H1 (cell line): ENCODE measurements around the gene LYRM4.

Source experiments
- BACH1 ChIP-seq: IDR thresholded peaks from 2 replicates; pipeline ENCODE4 v1.6.1; 2012; ENCODE audit warnings: low read length, improper control_type of control experiment
- BRCA1 ChIP-seq: IDR thresholded peaks from 2 replicates; pipeline ENCODE4 v1.6.1; 2012; ENCODE audit warnings: low read depth, low read length, improper control_type of control experiment
- CEBPB ChIP-seq: IDR thresholded peaks from 2 replicates; pipeline ENCODE4 v1.6.1; 2012; ENCODE audit warnings: low read depth, low read length
- EZH2 ChIP-seq: fragments of 200-600 bp; sonication (generic); IDR thresholded peaks from 2 replicates; pipeline ENCODE4 v1.7.1; 2012; ENCODE audit warnings: low read depth, mild to moderate bottlenecking, moderate library complexity, low read length, inconsistent platforms; ENCODE audit not compliant: severe bottlenecking
- KDM1A ChIP-seq: fragments of 200-600, 300-600 bp; sonication (generic); IDR thresholded peaks from 2 replicates; pipeline ENCODE4 v1.7.1; 2016; ENCODE audit warnings: mild to moderate bottlenecking, low read length, borderline replicate concordance
- MAX ChIP-seq: IDR thresholded peaks from 2 replicates; pipeline ENCODE4 v1.6.1; 2012; ENCODE audit warnings: inconsistent platforms
- POLR2AphosphoS5 ChIP-seq: IDR thresholded peaks from 2 replicates; pipeline ENCODE4 v1.6.1; 2011; ENCODE audit warnings: low read depth, low read length
- RAD21 ChIP-seq, 2 experiments: IDR thresholded peaks in 1 of 2; conservative IDR thresholded peaks in 1 of 2; 2 replicates each; pipeline ENCODE4 v1.6.1; 2011; ENCODE audit warnings: low read depth in 2 of 2, low read length in 2 of 2, improper control_type of control experiment in 1 of 2, inconsistent platforms in 1 of 2, mild to moderate bottlenecking in 1 of 2, moderate library complexity in 1 of 2
- RBBP5 ChIP-seq: IDR thresholded peaks from 2 replicates; pipeline ENCODE4 v1.7.1; 2012; ENCODE audit warnings: low read depth, mild to moderate bottlenecking, inconsistent platforms, low read length, moderate library complexity, borderline replicate concordance
- SP1 ChIP-seq: IDR thresholded peaks from 2 replicates; pipeline ENCODE4 v1.6.1; 2011; ENCODE audit warnings: low read depth, low read length
- TAF1 ChIP-seq: IDR thresholded peaks from 2 replicates; pipeline ENCODE4 v1.6.1; 2011; ENCODE audit warnings: mild to moderate bottlenecking, low read depth, low read length
- YY1 ChIP-seq: IDR thresholded peaks from 2 replicates; pipeline ENCODE4 v1.6.1; 2011; ENCODE audit warnings: low read depth, mild to moderate bottlenecking, low read length
- TF ChIP-seq, protein P1 (sequence below), 3 experiments: IDR thresholded peaks; 1 replicate in 2 of 3; 2 replicates in 1 of 3; pipeline versions ENCODE4 v1.5.1 to v1.6.1; 2011; ENCODE audit warnings: low read length in 3 of 3, mild to moderate bottlenecking in 3 of 3, inconsistent platforms in 2 of 3, low read depth in 1 of 3, moderate library complexity in 1 of 3; ENCODE audit not compliant: insufficient read depth in 1 of 3; ENCODE audit errors: control extremely low read depth in 1 of 3

DNA sequence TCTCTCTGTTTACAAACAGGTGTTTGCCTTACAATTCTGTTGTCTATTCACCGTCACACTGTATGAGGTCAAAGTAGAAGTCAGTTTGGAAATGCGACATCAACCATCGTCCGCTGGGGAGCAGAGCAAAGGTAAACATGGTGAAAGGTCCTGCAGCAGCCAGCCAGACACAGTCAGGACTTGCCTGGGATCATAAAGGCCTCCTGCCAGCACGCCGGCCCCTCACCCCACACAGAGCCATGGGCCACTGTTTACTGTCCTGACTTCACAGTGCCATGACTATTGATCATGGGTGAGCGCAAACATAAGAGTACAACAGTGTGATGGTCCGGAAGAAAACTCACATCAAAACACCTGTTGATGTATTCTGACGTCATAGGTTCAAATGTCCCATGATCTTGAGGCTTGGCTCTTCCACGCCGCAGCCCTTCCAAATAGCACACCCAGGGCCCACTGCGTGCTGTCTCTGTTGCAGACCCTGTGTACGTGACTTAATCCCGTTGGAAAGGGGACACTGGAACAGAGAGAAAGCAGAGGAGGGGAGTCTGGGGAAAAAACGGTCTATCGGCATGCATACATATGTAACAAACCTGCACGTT lies 192.5 kb downstream of the LYRM4 start:
- TF ChIP-seq, protein P1, sequence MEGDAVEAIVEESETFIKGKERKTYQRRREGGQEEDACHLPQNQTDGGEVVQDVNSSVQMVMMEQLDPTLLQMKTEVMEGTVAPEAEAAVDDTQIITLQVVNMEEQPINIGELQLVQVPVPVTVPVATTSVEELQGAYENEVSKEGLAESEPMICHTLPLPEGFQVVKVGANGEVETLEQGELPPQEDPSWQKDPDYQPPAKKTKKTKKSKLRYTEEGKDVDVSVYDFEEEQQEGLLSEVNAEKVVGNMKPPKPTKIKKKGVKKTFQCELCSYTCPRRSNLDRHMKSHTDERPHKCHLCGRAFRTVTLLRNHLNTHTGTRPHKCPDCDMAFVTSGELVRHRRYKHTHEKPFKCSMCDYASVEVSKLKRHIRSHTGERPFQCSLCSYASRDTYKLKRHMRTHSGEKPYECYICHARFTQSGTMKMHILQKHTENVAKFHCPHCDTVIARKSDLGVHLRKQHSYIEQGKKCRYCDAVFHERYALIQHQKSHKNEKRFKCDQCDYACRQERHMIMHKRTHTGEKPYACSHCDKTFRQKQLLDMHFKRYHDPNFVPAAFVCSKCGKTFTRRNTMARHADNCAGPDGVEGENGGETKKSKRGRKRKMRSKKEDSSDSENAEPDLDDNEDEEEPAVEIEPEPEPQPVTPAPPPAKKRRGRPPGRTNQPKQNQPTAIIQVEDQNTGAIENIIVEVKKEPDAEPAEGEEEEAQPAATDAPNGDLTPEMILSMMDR (IDR thresholded peaks at IDR 0.05; ENCODE audit: control extremely low read depth in 1 of 3, insufficient read depth in 1 of 3, low read depth in 1 of 3, low read length in 3 of 3) = no peak
- TF ChIP-seq BRCA1 (no peak), RAD21 (IDR thresholded peaks at IDR 0.05 in 1 of 2, conservative IDR thresholded peaks at IDR 0.05 in 1 of 2; ENCODE audit: low read depth in 2 of 2, low read length in 2 of 2) (no peak), YY1 (no peak), POLR2AphosphoS5 (no peak), CEBPB (no peak), TAF1 (no peak), EZH2 (no peak), MAX (no peak), KDM1A (no peak), SP1 (no peak), BACH1 (no peak), RBBP5 (no peak)
